Spinal cord (tissue), 4 donors: ENCODE results near the gene ARHGEF19. TPM values are rescaled to one million over a fixed set of nuclear protein-coding genes. Genes with fewer than 3 reads are reported as not detected.

Experiments
- polyA plus RNA-seq, 2 donors: library from polyadenylated mRNA; unstranded; fragments of 120-200 nt; gene quantifications; one replicate each; pipeline ENCODE4 v1.2.1, GENCODE V29; 2013; ENCODE audit not compliant: insufficient read length in 2 of 2
- small RNA-seq: library from RNA; depleted of rRNA; stranded (forward); fragments of <200 nt; gene quantifications from one replicate; pipeline ENCODE3, GENCODE V24; 2014; ENCODE audit warnings: low replicate concordance
- total RNA-seq, 2 donors: library from RNA; depleted of rRNA in 1 of 2; stranded (reverse); fragments of 120-200 nt in 1 of 2; fragments of >200 nt in 1 of 2; gene quantifications; one replicate each; pipeline versions ENCODE4 v1.2.3 to v1.2.4, GENCODE V29; 2013 to 2014

ARHGEF19 gene
- total and polyA plus RNA-seq, 4 donors: 1.6 to 5.1 (median 2.5) TPM

Small RNA genes within 50 kb of the gene (small RNA-seq; reads per million reads assigned to genes)
- gene MT1XP1: not detected

Other genes with a start within 250 kb of the ARHGEF19 start
- gene ZBTB17, start 236.6 kb downstream of the ARHGEF19 start, total RNA-seq: 10 to 100 TPM; 16.7 to 37.5 TPM
- gene ZBTB17, start 236.6 kb downstream of the ARHGEF19 start, polyA plus RNA-seq: 10 to 100 TPM; 40.6 to 50.8 TPM
- 1 to 10 TPM in 1 of 2 donors, under 1 TPM in 1; 0.99 to 2.5 TPM for gene SRARP, start 208.4 kb downstream of the ARHGEF19 start, total RNA-seq
- gene SRARP, start 208.4 kb downstream of the ARHGEF19 start, polyA plus RNA-seq: 1 to 10 TPM; 1.7 to 1.8 TPM
- gene HSPB7, start 194.6 kb downstream of the ARHGEF19 start, total RNA-seq: 1 to 10 TPM; 1.4 to 1.6 TPM
- 1 to 10 TPM; 2.6 to 2.7 TPM for gene HSPB7, start 194.6 kb downstream of the ARHGEF19 start, polyA plus RNA-seq
- gene CLCNKA, start 190.6 kb downstream of the ARHGEF19 start, total RNA-seq: 1 to 10 TPM in 1 of 2 donors, under 1 TPM in 1; 0.10 to 1.8 TPM
- gene CLCNKA, start 190.6 kb downstream of the ARHGEF19 start, polyA plus RNA-seq: 1 to 10 TPM in 1 of 2 donors, not detected in 1; 1.0 TPM
- 1 to 10 TPM in 1 of 2 donors, under 1 TPM in 1; 0.40 to 1.9 TPM for gene CLCNKB, start 168.9 kb downstream of the ARHGEF19 start, total RNA-seq
- gene CLCNKB, start 168.9 kb downstream of the ARHGEF19 start, polyA plus RNA-seq: 1 to 10 TPM; 1.1 to 1.3 TPM
- gene FAM131C, start 139.0 kb downstream of the ARHGEF19 start, total RNA-seq: 1 to 10 TPM; 1.9 to 2.8 TPM
- 10 to 100 TPM; 22.4 to 26.4 TPM for gene FAM131C, start 139.0 kb downstream of the ARHGEF19 start, polyA plus RNA-seq
- 1 to 10 TPM; 4.4 to 5.0 TPM for gene EPHA2, start 56.6 kb downstream of the ARHGEF19 start, total RNA-seq
- gene EPHA2, start 56.6 kb downstream of the ARHGEF19 start, polyA plus RNA-seq: 1 to 10 TPM; 2.4 to 3.7 TPM
- gene CPLANE2, start 24.5 kb upstream of the ARHGEF19 start, total RNA-seq: 10 to 100 TPM; 12.1 to 13.3 TPM
- 10 to 100 TPM; 12.2 to 14.3 TPM for gene CPLANE2, start 24.5 kb upstream of the ARHGEF19 start, polyA plus RNA-seq
- 10 to 100 TPM; 22.8 to 27.8 TPM for gene FBXO42, start 139.8 kb upstream of the ARHGEF19 start, total RNA-seq
- 10 to 100 TPM; 27.2 to 29.2 TPM for gene FBXO42, start 139.8 kb upstream of the ARHGEF19 start, polyA plus RNA-seq
- 10 to 100 TPM; 13.1 to 67.3 TPM for gene SZRD1, start 154.6 kb upstream of the ARHGEF19 start, total RNA-seq
- 10 to 100 TPM; 70.8 to 77.5 TPM for gene SZRD1, start 154.6 kb upstream of the ARHGEF19 start, polyA plus RNA-seq
- under 1 TPM in 1 of 2 donors, not detected in 1; 0.17 TPM for gene SPATA21, start 224.8 kb upstream of the ARHGEF19 start, total RNA-seq
- under 1 TPM in 1 of 2 donors, not detected in 1; 0.59 TPM for gene SPATA21, start 224.8 kb upstream of the ARHGEF19 start, polyA plus RNA-seq
- gene NECAP2, start 228.1 kb upstream of the ARHGEF19 start, total RNA-seq: 10 to 100 TPM; 45.3 to 96.6 TPM
- 10 to 100 TPM; 56.3 to 61.5 TPM for gene NECAP2, start 228.1 kb upstream of the ARHGEF19 start, polyA plus RNA-seq